Gastroesophageal sphincter (tissue), 3 donors: ENCODE data around the gene RLIM.

Experiments used
- CTCF ChIP-seq, 4 experiments: fragments of 200-600 bp in 2 of 4; fragments of 450-650 bp in 2 of 4; sonication (generic) in 1 of 4; IDR thresholded peaks; one replicate each; pipeline ENCODE4 v1.5.1; 2017 to 2019; ENCODE audit warnings: antibody characterized with exemption in 4 of 4, mild to moderate bottlenecking in 2 of 4, moderate library complexity in 2 of 4
- EP300 ChIP-seq: sonication (generic); formaldehyde crosslinking; IDR thresholded peaks from one replicate; pipeline ENCODE4 v1.6.1; 2017; ENCODE audit warnings: antibody characterized with exemption, mild to moderate bottlenecking
- POLR2A ChIP-seq, 2 donors: fragments of 450-650 bp; IDR thresholded peaks; one replicate each; pipeline ENCODE4 v1.6.1; 2017; ENCODE audit warnings: antibody characterized with exemption in 2 of 2, mild to moderate bottlenecking in 2 of 2, moderate library complexity in 1 of 2
- POLR2AphosphoS5 ChIP-seq: sonication (generic); formaldehyde crosslinking; IDR thresholded peaks from one replicate; pipeline ENCODE4 v1.6.1; 2017; ENCODE audit warnings: antibody characterized with exemption

DNA sequence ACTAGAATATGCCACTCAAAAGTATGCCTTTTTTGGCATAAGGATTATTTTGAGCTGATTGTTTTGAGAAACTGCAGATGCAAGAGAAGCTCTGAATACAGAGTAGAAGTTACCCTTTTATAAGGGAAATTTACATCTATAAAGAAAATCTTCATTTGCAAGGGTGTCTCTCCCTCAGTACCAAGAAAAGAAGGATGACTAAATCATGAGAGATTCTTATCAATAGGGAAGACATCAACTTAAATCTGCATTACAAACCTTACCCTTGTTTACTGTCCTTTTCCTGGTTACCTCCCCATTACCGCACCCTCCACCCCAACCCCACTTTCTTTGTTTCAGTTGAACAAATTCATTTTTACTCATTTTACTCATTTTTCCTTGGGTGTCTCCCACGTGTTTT lies 62.5 kb downstream of the RLIM start:
- TF ChIP-seq CTCF (IDR thresholded peaks at IDR 0.05) = no peak
- no peak for TF ChIP-seq EP300
- no peak for TF ChIP-seq POLR2AphosphoS5
- TF ChIP-seq POLR2A (IDR thresholded peaks at IDR 0.05) = no peak
